Stimulated activated naive CD8-positive, alpha-beta T cell treated with anti-CD3 and anti-CD28 coated beads, Interleukin-15, Interleukin-2, amounts not matched to agents 100 ng/mL and 50 ng/mL, for 24 hours (primary cell): ENCODE results near the gene SHKBP1.
A peak's percentile ranks its signal among the peaks of the same experiment; 100 is the strongest.

Experiments used
- H3K27ac Mint-ChIP-seq: one replicate; pipeline ENCODE4 v1.8.0; 2021; ENCODE audit warnings: mild to moderate bottlenecking, mixed read lengths
- H3K27me3 Mint-ChIP-seq: one replicate; pipeline ENCODE4 v1.8.0; 2021; ENCODE audit warnings: mixed read lengths
- H3K36me3 Mint-ChIP-seq: one replicate; pipeline ENCODE4 v1.8.0; 2021; ENCODE audit warnings: low read depth, mixed read lengths
- H3K4me1 Mint-ChIP-seq: one replicate; pipeline ENCODE4 v1.8.0; 2021; ENCODE audit warnings: low read depth, mixed read lengths
- H3K4me3 Mint-ChIP-seq: one replicate; pipeline ENCODE4 v1.8.0; 2021; ENCODE audit warnings: mild to moderate bottlenecking, mixed read lengths
- H3K9me3 Mint-ChIP-seq: one replicate; pipeline ENCODE4 v1.8.0; 2021; ENCODE audit warnings: mixed read lengths

Gene SHKBP1

GRCh38 chr19:40567750-40568494, 8.8 kb upstream of the SHKBP1 start:
- H3K9me3 Mint-ChIP-seq = no peaks in the 10 kb centered on the region
- peaks cover 14% of the 10 kb centered on the region for H3K4me1 Mint-ChIP-seq
- H3K27me3 Mint-ChIP-seq = peaks cover 47% of the 10 kb centered on the region
- no peak overlapping the region for H3K27ac Mint-ChIP-seq
- no peak overlapping the region for H3K4me3 Mint-ChIP-seq
- H3K36me3 Mint-ChIP-seq = no peaks in the 10 kb centered on the region

- Mint-ChIP-seq H3K4me1 (peaks cover 14% of the 10 kb centered on the region), H3K27me3 (peaks cover 37% of the 10 kb centered on the region), H3K36me3 (no peaks in the 10 kb centered on the region), H3K4me3 (peak overlapping the region; percentile 68), H3K27ac (peak overlapping the region; percentile 73), H3K9me3 (no peaks in the 10 kb centered on the region)
These were observed 6.2 kb upstream of the SHKBP1 start for GRCh38 chr19:40570313-40571004.

- Mint-ChIP-seq H3K4me1 (peaks cover 16% of the 10 kb centered on the region), H3K27ac (no peak overlapping the region), H3K36me3 (no peaks in the 10 kb centered on the region), H3K9me3 (no peaks in the 10 kb centered on the region), H3K27me3 (peaks cover 33% of the 10 kb centered on the region), H3K4me3 (peak overlapping the region; percentile 38)
These were observed 5.7 kb upstream of the SHKBP1 start for GRCh38 chr19:40571005-40571318.

GRCh38 chr19:40571831-40572495, 4.7 kb upstream of the SHKBP1 start:
- no peaks in the 10 kb centered on the region for H3K9me3 Mint-ChIP-seq
- H3K4me1 Mint-ChIP-seq = peaks cover 17% of the 10 kb centered on the region
- peaks cover 24% of the 10 kb centered on the region for H3K27me3 Mint-ChIP-seq
- H3K4me3 Mint-ChIP-seq = no peak overlapping the region
- H3K27ac Mint-ChIP-seq = no peak overlapping the region
- H3K36me3 Mint-ChIP-seq = no peaks in the 10 kb centered on the region

GRCh38 chr19:40575326-40575725, 1.3 kb upstream of the SHKBP1 start:
- peaks cover 23% of the 10 kb centered on the region for H3K4me1 Mint-ChIP-seq
- H3K4me3 Mint-ChIP-seq = no peak overlapping the region

GRCh38 chr19:40576151-40576584, 505 bp upstream of the SHKBP1 start:
- Mint-ChIP-seq H3K9me3 (no peaks in the 10 kb centered on the region), H3K27ac (peak overlapping the region; percentile 81), H3K4me1 (peaks cover 18% of the 10 kb centered on the region), H3K4me3 (peak overlapping the region; percentile 81), H3K27me3 (no peaks in the 10 kb centered on the region), H3K36me3 (peaks cover 18% of the 10 kb centered on the region)

More at GRCh38 chr19:40575326-40575725, 1.3 kb upstream of the SHKBP1 start:
- no peaks in the 10 kb centered on the region for H3K9me3 Mint-ChIP-seq
- H3K27ac Mint-ChIP-seq = no peak overlapping the region
- peaks cover 9% of the 10 kb centered on the region for H3K36me3 Mint-ChIP-seq
- H3K27me3 Mint-ChIP-seq = no peaks in the 10 kb centered on the region

GRCh38 chr19:40578442-40578908, 1.8 kb downstream of the SHKBP1 start:
- Mint-ChIP-seq H3K4me1 (peaks cover 18% of the 10 kb centered on the region), H3K36me3 (peaks cover 31% of the 10 kb centered on the region), H3K9me3 (no peaks in the 10 kb centered on the region), H3K4me3 (peak overlapping the region; percentile 81), H3K27ac (no peak overlapping the region), H3K27me3 (no peaks in the 10 kb centered on the region)

- Mint-ChIP-seq H3K36me3 (peaks cover 48% of the 10 kb centered on the region), H3K4me3 (no peak overlapping the region), H3K27me3 (no peaks in the 10 kb centered on the region), H3K27ac (no peak overlapping the region), H3K4me1 (peaks cover 19% of the 10 kb centered on the region), H3K9me3 (no peaks in the 10 kb centered on the region)
These were observed 3.9 kb downstream of the SHKBP1 start for GRCh38 chr19:40580619-40581018.

- no peak overlapping the region for H3K27ac Mint-ChIP-seq
- H3K4me1 Mint-ChIP-seq = peaks cover 22% of the 10 kb centered on the region
- no peak overlapping the region for H3K4me3 Mint-ChIP-seq
- no peaks in the 10 kb centered on the region for H3K27me3 Mint-ChIP-seq
- peaks cover 55% of the 10 kb centered on the region for H3K36me3 Mint-ChIP-seq
- H3K9me3 Mint-ChIP-seq = no peaks in the 10 kb centered on the region
These were observed 4.9 kb downstream of the SHKBP1 start for GRCh38 chr19:40581531-40581930.

- Mint-ChIP-seq H3K4me1 (peaks cover 21% of the 10 kb centered on the region), H3K27ac (peak overlapping the region; percentile 21), H3K27me3 (no peaks in the 10 kb centered on the region), H3K36me3 (peaks cover 62% of the 10 kb centered on the region), H3K4me3 (no peak overlapping the region), H3K9me3 (no peaks in the 10 kb centered on the region)
These were observed 5.8 kb downstream of the SHKBP1 start for GRCh38 chr19:40582467-40582866.

GRCh38 chr19:40583283-40583682, 6.6 kb downstream of the SHKBP1 start:
- Mint-ChIP-seq H3K27me3 (no peaks in the 10 kb centered on the region), H3K9me3 (no peaks in the 10 kb centered on the region), H3K4me3 (no peak overlapping the region), H3K27ac (no peak overlapping the region), H3K4me1 (peaks cover 13% of the 10 kb centered on the region), H3K36me3 (peaks cover 63% of the 10 kb centered on the region)

GRCh38 chr19:40584007-40584406, 7.3 kb downstream of the SHKBP1 start:
- H3K27me3 Mint-ChIP-seq = no peaks in the 10 kb centered on the region
- peaks cover 8% of the 10 kb centered on the region for H3K4me1 Mint-ChIP-seq
- no peaks in the 10 kb centered on the region for H3K9me3 Mint-ChIP-seq
- H3K36me3 Mint-ChIP-seq = peaks cover 59% of the 10 kb centered on the region
- H3K27ac Mint-ChIP-seq = peak overlapping the region; percentile 23
- no peak overlapping the region for H3K4me3 Mint-ChIP-seq

- Mint-ChIP-seq H3K27me3 (no peaks in the 10 kb centered on the region), H3K4me1 (peaks cover 8% of the 10 kb centered on the region), H3K9me3 (no peaks in the 10 kb centered on the region), H3K36me3 (peaks cover 58% of the 10 kb centered on the region), H3K27ac (no peak overlapping the region), H3K4me3 (no peak overlapping the region)
These were observed 8.7 kb downstream of the SHKBP1 start for GRCh38 chr19:40585241-40585981.

GRCh38 chr19:40585982-40586422, 9.3 kb downstream of the SHKBP1 start:
- no peak overlapping the region for H3K27ac Mint-ChIP-seq
- H3K36me3 Mint-ChIP-seq = peaks cover 52% of the 10 kb centered on the region
- no peaks in the 10 kb centered on the region for H3K9me3 Mint-ChIP-seq
- H3K4me1 Mint-ChIP-seq = peaks cover 8% of the 10 kb centered on the region
- no peaks in the 10 kb centered on the region for H3K27me3 Mint-ChIP-seq
- no peak overlapping the region for H3K4me3 Mint-ChIP-seq
